WERI-Rb-1 (cell line): Measurements from ENCODE around the gene RIN3.

Source experiments
- DNase-seq: peaks from one replicate; pipeline ENCODE4 v3.0.0-alpha.2; 2020
- H3K27ac ChIP-seq: fragments of 250-450 bp; sonication (Bioruptor Pico); 2 replicates; pipeline ENCODE4 v1.5.1; 2020; ENCODE audit warnings: mild to moderate bottlenecking, moderate library complexity
- H3K27me3 ChIP-seq: fragments of 250-450 bp; sonication (Bioruptor Pico); 2 replicates; pipeline ENCODE4 v1.5.1; 2021; ENCODE audit warnings: mild to moderate bottlenecking, low read depth, moderate library complexity; ENCODE audit not compliant: insufficient read depth, severe bottlenecking
- H3K36me3 ChIP-seq: fragments of 250-450 bp; sonication (Bioruptor Pico); 2 replicates; pipeline ENCODE4 v1.5.1; 2020; ENCODE audit warnings: mild to moderate bottlenecking, moderate library complexity
- H3K4me3 ChIP-seq: 2 replicates; pipeline ENCODE4 v1.5.1; 2011; ENCODE audit warnings: low read depth, mild to moderate bottlenecking, control low read depth, low read length
- H3K9me3 ChIP-seq: fragments of 250-450 bp; sonication (Bioruptor Pico); 2 replicates; pipeline ENCODE4 v1.5.1; 2021; ENCODE audit warnings: mild to moderate bottlenecking, moderate library complexity; ENCODE audit not compliant: severe bottlenecking
- TF ChIP-seq, protein P1 (sequence below): IDR thresholded peaks from 2 replicates; pipeline ENCODE4 v1.5.1; 2011; ENCODE audit warnings: low read depth, mild to moderate bottlenecking, control low read depth, inconsistent platforms, low read length

The RIN3 gene

DNA sequence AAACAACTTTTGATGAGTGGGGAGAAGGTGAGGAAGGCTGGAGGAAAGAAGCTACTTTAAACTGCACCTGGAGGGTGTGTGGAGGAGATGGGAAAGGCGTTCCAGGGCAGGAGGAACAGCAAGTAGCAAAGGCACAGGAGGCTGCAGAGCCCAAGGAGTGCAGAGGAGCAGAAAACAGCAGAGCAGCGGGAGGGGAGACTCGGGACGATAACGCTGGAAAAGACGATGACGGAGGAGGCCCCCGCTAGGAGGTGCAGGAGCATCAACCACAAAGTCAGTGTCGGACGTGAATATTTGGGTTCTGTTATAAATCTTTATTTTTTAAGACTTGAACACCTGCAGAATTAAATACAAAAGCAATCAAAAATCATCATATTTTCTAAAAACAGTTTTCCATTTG, 189.9 kb downstream of the RIN3 start:
- peaks cover 23% of the 10 kb centered on the region for H3K36me3 ChIP-seq
- H3K9me3 ChIP-seq = no peaks in the 10 kb centered on the region
- TF ChIP-seq, protein P1, sequence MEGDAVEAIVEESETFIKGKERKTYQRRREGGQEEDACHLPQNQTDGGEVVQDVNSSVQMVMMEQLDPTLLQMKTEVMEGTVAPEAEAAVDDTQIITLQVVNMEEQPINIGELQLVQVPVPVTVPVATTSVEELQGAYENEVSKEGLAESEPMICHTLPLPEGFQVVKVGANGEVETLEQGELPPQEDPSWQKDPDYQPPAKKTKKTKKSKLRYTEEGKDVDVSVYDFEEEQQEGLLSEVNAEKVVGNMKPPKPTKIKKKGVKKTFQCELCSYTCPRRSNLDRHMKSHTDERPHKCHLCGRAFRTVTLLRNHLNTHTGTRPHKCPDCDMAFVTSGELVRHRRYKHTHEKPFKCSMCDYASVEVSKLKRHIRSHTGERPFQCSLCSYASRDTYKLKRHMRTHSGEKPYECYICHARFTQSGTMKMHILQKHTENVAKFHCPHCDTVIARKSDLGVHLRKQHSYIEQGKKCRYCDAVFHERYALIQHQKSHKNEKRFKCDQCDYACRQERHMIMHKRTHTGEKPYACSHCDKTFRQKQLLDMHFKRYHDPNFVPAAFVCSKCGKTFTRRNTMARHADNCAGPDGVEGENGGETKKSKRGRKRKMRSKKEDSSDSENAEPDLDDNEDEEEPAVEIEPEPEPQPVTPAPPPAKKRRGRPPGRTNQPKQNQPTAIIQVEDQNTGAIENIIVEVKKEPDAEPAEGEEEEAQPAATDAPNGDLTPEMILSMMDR = no peak
- H3K4me3 ChIP-seq = no peak overlapping the region
- no peaks in the 10 kb centered on the region for H3K27me3 ChIP-seq
- no peak overlapping the region for H3K27ac ChIP-seq
- no peak for DNase-seq

DNA sequence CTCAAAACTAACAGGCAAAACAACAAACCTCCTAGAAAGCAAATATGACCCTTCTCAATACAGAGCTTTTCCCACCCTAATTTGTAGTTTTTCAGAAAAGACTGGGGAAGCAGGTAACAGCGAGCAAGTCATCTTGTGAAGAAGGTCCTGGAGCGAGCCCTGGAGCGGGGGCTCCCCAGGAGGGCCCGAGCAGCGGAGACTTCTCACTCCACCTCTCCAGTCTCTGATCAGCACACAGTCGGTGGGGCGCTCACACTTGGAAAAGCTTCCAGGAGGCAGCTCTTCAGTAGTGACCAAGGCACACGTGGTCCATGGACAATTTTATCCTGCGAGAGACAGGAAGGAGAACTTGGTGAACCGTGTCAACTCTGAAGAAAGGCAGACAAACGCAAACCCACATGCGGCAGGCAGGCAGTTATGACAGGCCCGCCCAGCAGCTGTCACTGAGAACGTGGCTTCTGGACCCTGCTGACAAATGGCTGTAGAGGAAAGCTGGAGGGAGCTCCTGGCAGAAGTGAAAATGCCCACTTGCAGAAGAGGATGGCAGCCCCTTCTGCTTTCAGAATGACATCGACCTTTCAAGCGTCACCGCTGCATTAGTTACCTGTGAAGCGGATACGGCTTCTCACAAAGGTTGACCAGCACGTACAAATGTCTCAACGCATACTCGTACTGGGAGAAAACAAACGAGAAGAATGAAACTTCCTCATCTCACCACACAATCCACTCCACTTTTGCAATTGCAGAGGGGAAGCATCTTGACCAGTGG, 190.6 kb downstream of the RIN3 start:
- H3K9me3 ChIP-seq = no peaks in the 10 kb centered on the region
- no peak overlapping the region for H3K27ac ChIP-seq
- no peak for DNase-seq
- H3K4me3 ChIP-seq = no peak overlapping the region
- H3K27me3 ChIP-seq = no peaks in the 10 kb centered on the region
- peaks cover 23% of the 10 kb centered on the region for H3K36me3 ChIP-seq
- TF ChIP-seq, protein P1 = no peak

DNA sequence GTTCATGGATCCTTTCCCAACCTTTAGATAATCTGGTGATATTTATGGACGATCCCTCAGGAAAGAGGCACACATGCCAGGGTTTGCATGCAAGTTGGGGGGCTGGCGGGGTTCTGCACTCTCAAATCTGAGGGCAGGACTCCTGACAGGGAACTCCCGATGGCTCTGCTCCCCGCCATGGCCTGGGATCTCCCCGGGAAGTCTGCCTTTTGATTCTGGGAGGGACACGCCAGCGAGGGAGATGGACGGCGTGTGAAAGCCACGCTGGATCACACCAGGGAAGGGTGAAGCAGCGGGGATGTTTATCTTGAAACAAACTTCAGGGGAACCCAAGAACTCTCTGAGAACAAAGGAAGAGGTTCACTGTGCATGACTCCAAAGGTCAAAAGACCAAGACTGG, 191.2 kb downstream of the RIN3 start:
- Histone ChIP-seq H3K36me3 (peaks cover 29% of the 10 kb centered on the region), H3K4me3 (no peak overlapping the region)

DNA sequence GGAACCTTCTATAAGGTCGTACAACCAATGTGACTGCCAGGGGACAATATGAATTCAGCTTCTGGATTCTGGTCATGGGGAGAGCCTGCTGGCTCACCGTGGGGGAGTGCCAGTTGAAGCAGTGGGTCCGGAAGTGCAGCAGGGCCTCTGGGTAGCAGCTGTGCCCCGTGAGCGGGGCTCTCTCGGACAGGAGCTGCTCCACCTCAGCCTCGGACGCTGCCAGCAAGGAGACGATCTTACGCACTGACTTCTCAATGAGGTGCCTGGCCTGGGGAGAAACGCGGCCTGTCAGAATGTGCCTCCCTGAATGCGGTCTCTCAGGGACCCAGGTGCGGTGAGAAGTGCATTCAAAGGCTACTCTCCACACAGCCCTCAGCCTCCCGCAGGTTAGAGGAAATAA, 192.8 kb downstream of the RIN3 start:
- no peaks in the 10 kb centered on the region for H3K9me3 ChIP-seq
- no peak for DNase-seq
- H3K27me3 ChIP-seq = no peaks in the 10 kb centered on the region
- TF ChIP-seq, protein P1 = no peak
- H3K36me3 ChIP-seq = peaks cover 39% of the 10 kb centered on the region
- no peak overlapping the region for H3K27ac ChIP-seq
- no peak overlapping the region for H3K4me3 ChIP-seq

More for the DNA sequence above, 191.2 kb downstream of the RIN3 start:
- H3K27me3 ChIP-seq = no peaks in the 10 kb centered on the region
- H3K9me3 ChIP-seq = no peaks in the 10 kb centered on the region
- TF ChIP-seq, protein P1 = no peak
- H3K27ac ChIP-seq = no peak overlapping the region
- no peak for DNase-seq

DNA sequence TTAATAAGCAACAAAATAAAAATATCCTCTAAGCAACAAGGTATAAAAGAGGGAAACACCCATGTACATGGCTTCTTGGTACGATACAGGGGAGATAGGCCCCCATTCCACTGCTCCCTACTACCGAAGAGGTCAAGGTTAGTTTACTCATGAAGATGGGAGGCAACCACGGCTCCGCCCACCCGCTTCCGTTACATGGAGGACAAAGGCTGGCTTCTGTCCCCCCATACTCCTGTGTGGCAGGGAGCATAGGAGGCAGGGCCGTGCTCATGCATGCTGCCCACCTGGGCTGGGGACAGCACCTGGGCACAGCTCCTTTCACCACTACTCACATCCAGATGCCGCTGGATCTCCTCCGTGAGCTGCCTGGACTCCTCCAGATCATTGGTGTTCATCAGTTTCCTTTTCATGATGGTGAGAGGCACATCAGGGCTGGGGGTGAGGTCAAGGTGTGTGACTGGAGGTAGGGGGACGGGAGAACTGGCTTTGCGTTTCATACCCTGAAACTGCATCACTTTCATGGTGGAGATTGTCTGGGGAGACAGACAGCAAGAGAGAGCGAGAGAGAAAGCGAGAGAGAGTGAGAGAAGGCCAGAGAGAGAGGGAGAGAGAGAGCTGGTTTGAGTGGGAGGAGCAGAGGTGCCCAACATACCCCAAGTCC, 195.9 kb downstream of the RIN3 start:
- Histone ChIP-seq H3K9me3 (no peaks in the 10 kb centered on the region), H3K4me3 (no peak overlapping the region), H3K36me3 (peaks cover 36% of the 10 kb centered on the region), H3K27ac (no peak overlapping the region), H3K27me3 (no peaks in the 10 kb centered on the region)
- TF ChIP-seq, protein P1 = no peak
- DNase-seq = no peak

DNA sequence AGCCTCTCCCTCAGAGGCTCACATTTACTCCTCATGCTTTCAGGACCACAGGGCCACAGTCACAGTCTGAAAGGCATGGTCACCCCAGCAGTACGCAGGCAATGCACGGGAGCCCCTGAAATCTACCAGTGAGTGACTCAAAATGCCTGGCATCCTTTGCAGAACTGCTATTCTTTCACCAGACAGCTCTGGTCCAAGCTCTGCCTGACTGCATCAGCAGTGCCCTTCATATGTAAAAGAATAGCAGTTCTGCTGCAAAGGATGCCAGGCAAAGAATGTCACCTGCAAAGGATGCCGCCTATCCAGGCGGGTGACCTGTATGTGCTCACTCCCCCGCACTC, 196.4 kb downstream of the RIN3 start:
- Histone ChIP-seq H3K27ac (no peak overlapping the region), H3K9me3 (no peaks in the 10 kb centered on the region), H3K27me3 (no peaks in the 10 kb centered on the region), H3K4me3 (no peak overlapping the region), H3K36me3 (peaks cover 33% of the 10 kb centered on the region)
- TF ChIP-seq, protein P1 = no peak
- no peak for DNase-seq
